Thyroid gland (tissue), 4 donors: ENCODE data around the gene GPLD1. TPM values are rescaled to one million over a fixed set of nuclear protein-coding genes. Genes with fewer than 3 reads are reported as not detected.
"Not testable (repeated sequence)": the region's sequence is repeated elsewhere in the genome, so short reads cannot be mapped to it uniquely, and the experiment has no call there.

ENCODE experiments used
- DNase-seq, 2 donors: peaks; one replicate each; pipeline ENCODE4 v3.0.0-alpha.2; 2019
- H3K27ac ChIP-seq, 3 donors: fragments of 200-600 bp; sonication (generic); 1 replicate in 2 of 3; 2 replicates in 1 of 3; pipeline ENCODE4 v1.5.1; 2016 to 2019; ENCODE audit warnings: mild to moderate bottlenecking in 1 of 3, moderate library complexity in 1 of 3
- H3K27me3 ChIP-seq: fragments of 200-600 bp; sonication (generic); one replicate; pipeline ENCODE4 v1.5.1; 2019
- H3K36me3 ChIP-seq, 2 donors: fragments of 200-600 bp; sonication (generic); one replicate each; pipeline ENCODE4 v1.5.1; 2016 to 2019
- H3K4me1 ChIP-seq, 2 donors: fragments of 200-600 bp; sonication (generic); one replicate each; pipeline ENCODE4 v1.5.1; 2017 to 2019
- H3K4me3 ChIP-seq, 3 donors: fragments of 200-600 bp; sonication (generic); replicated peaks in 1 of 3; 1 replicate in 2 of 3; 2 replicates in 1 of 3; pipeline ENCODE4 v1.5.1; 2016; ENCODE audit warnings: mild to moderate bottlenecking in 1 of 3
- H3K9me3 ChIP-seq: fragments of 200-600 bp; sonication (generic); one replicate; pipeline ENCODE4 v1.5.1; 2017
- CTCF ChIP-seq, 6 experiments: fragments of 200-600 bp in 3 of 6; fragments of 450-650 bp in 3 of 6; sonication (generic) in 3 of 6; IDR thresholded peaks; one replicate each; pipeline ENCODE4 v1.5.1; 2016 to 2019; ENCODE audit warnings: antibody characterized with exemption in 6 of 6, mild to moderate bottlenecking in 2 of 6, inconsistent platforms in 1 of 6, moderate library complexity in 1 of 6
- POLR2A ChIP-seq, 2 donors: fragments of 450-650 bp; IDR thresholded peaks; one replicate each; pipeline ENCODE4 v1.6.1; 2017; ENCODE audit warnings: antibody characterized with exemption in 2 of 2, mild to moderate bottlenecking in 2 of 2, moderate library complexity in 1 of 2
- WGBS, 2 donors: methylation state at CpG; one replicate each; pipeline ENCODE4 v1.1.5; 2017; 5-methylcytosine and 5-hydroxymethylcytosine counted together
- intact Hi-C: fragments of 100-400 bp; cut with DNase I; formaldehyde crosslinking; loops from one replicate; pipeline ENCODE4 v1.15.1; 2023
- total RNA-seq, 4 donors: library from RNA; depleted of rRNA; stranded (reverse); fragments of >200 nt; gene quantifications; one replicate each; pipeline ENCODE4 v1.2.3, GENCODE V29; 2016

The GPLD1 gene
- total RNA-seq, 4 donors from 2014 or later = 5.1 to 15.2 (median 8.5) TPM

- Histone ChIP-seq H3K4me3 (no peak overlapping the region), H3K27me3 (no peaks in the 10 kb centered on the region), H3K36me3 (peaks cover 63 to 84% of the 10 kb centered on the region in 2 donors), H3K4me1 (no peaks in the 10 kb centered on the region), H3K9me3 (no peaks in the 10 kb centered on the region), H3K27ac (no peak overlapping the region)
- DNase-seq = no peak
- intact Hi-C loops = no loop called here
- TF ChIP-seq CTCF (IDR thresholded peaks at IDR 0.05) = no peak
- no peak for TF ChIP-seq POLR2A (IDR thresholded peaks at IDR 0.05)
These were observed 69.9 kb downstream of the GPLD1 start for GRCh38 chr6:24419526-24419925.

GRCh38 chr6:24415753-24416152 lies 73.6 kb downstream of the GPLD1 start:
- no peak overlapping the region for H3K27ac ChIP-seq
- H3K4me3 ChIP-seq = no peak overlapping the region
- 92 to 93% methylated on average over 4 of the region's 4 CpGs for WGBS, 2 donors
- no peaks in the 10 kb centered on the region for H3K4me1 ChIP-seq
- DNase-seq = no peak
- intact Hi-C loops = no loop called here
- H3K27me3 ChIP-seq = no peaks in the 10 kb centered on the region
- TF ChIP-seq POLR2A (IDR thresholded peaks at IDR 0.05) (no peak), CTCF (IDR thresholded peaks at IDR 0.05) (no peak)
- H3K9me3 ChIP-seq = no peaks in the 10 kb centered on the region
- peaks cover 63 to 69% of the 10 kb centered on the region in 2 donors for H3K36me3 ChIP-seq

GRCh38 chr6:24414531-24414930 lies 74.8 kb downstream of the GPLD1 start:
- peaks cover 51 to 61% of the 10 kb centered on the region in 2 donors for H3K36me3 ChIP-seq
- H3K4me1 ChIP-seq, H3K4me3 ChIP-seq, intact Hi-C loops, H3K9me3 ChIP-seq, H3K27me3 ChIP-seq, H3K27ac ChIP-seq, DNase-seq: not testable (repeated sequence)
- WGBS, 2 donors = 96 to 97% methylated on average over 15 of the region's 15 CpGs

GRCh38 chr6:24412294-24412693 lies 77.1 kb downstream of the GPLD1 start:
- WGBS, 2 donors = 94 to 95% methylated on average over 4 of the region's 4 CpGs
- intact Hi-C loops = no loop called here
- Histone ChIP-seq H3K4me1 (no peaks in the 10 kb centered on the region), H3K27ac (no peak overlapping the region), H3K27me3 (no peaks in the 10 kb centered on the region), H3K4me3 (no peak overlapping the region), H3K9me3 (no peaks in the 10 kb centered on the region), H3K36me3 (peaks cover 31 to 52% of the 10 kb centered on the region in 2 donors)
- TF ChIP-seq CTCF (IDR thresholded peaks at IDR 0.05) (no peak), POLR2A (IDR thresholded peaks at IDR 0.05) (no peak)
- DNase-seq = no peak

GRCh38 chr6:24410622-24411021 lies 78.8 kb downstream of the GPLD1 start:
- H3K27me3 ChIP-seq = no peaks in the 10 kb centered on the region
- TF ChIP-seq CTCF (IDR thresholded peaks at IDR 0.05) = no peak
- no peak for TF ChIP-seq POLR2A (IDR thresholded peaks at IDR 0.05)
- H3K27ac ChIP-seq = no peak overlapping the region
- no peak overlapping the region for H3K4me3 ChIP-seq
- H3K4me1 ChIP-seq = no peaks in the 10 kb centered on the region
- no peak for DNase-seq
- H3K36me3 ChIP-seq = peaks cover 16 to 39% of the 10 kb centered on the region in 2 donors
- WGBS, 2 donors = 98 to 100% methylated on average over 3 of the region's 3 CpGs
- intact Hi-C loops = no loop called here
- H3K9me3 ChIP-seq = no peaks in the 10 kb centered on the region
